Vagina (tissue), 2 donors: ENCODE measurements around the gene FRMPD2.
"Not testable (repeated sequence)": the region's sequence is repeated elsewhere in the genome, so short reads cannot be mapped to it uniquely, and the experiment has no call there.

Experiments
- CTCF ChIP-seq, 3 experiments: fragments of 450-650 bp in 2 of 3; fragments of 200-600 bp in 1 of 3; sonication (generic) in 1 of 3; IDR thresholded peaks; one replicate each; pipeline ENCODE4 v1.5.1; 2017 to 2019; ENCODE audit warnings: antibody characterized with exemption in 3 of 3, mild to moderate bottlenecking in 2 of 3, moderate library complexity in 2 of 3
- POLR2AphosphoS5 ChIP-seq, 2 donors: sonication (generic); formaldehyde crosslinking; IDR thresholded peaks; one replicate each; pipeline ENCODE4 v1.9.0; 2017; ENCODE audit warnings: antibody characterized with exemption in 2 of 2, mild to moderate bottlenecking in 2 of 2, low read depth in 1 of 2; ENCODE audit not compliant: insufficient read depth in 1 of 2

- TF ChIP-seq CTCF (IDR thresholded peaks at IDR 0.05); POLR2AphosphoS5 (IDR thresholded peaks at IDR 0.05; ENCODE audit: insufficient read depth in 1 of 2, low read depth in 1 of 2): not testable (repeated sequence)
Observed at GRCh38 chr10:48243921-48244320, 30.6 kb downstream of the FRMPD2 start.
